GM10847 (cell line): ENCODE data around the gene PDE1A.

Experiments used
- POLR2A ChIP-seq: IDR thresholded peaks from 2 replicates; pipeline ENCODE4 v1.6.1; 2011; ENCODE audit not compliant: insufficient read length; ENCODE audit errors: extremely low read depth

PDE1A gene

DNA sequence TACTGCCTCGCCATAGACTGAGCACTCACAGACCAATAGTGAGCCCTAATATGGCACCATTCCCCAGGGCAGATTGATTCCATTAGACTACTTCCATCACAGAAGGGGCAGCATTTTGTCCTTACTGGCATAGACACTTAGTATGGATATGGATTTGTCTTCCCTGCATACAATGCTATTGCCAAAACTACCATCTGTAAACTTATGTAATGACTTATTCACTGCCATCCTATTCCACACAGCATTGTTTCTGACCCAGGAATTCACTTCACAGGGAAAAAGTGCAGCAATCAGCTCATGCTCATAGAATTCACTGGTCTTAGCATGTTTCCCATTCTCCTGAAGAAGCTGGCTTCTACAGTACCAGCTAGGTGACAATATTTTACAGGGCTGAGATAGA, 262.1 kb downstream of the PDE1A start:
- TF ChIP-seq POLR2A: no peak

- no peak for TF ChIP-seq POLR2A
These were observed 263.0 kb downstream of the PDE1A start for GRCh38 chr2:182163878-182164277.

GRCh38 chr2:182148344-182148743, 278.5 kb downstream of the PDE1A start:
- no peak for TF ChIP-seq POLR2A

DNA sequence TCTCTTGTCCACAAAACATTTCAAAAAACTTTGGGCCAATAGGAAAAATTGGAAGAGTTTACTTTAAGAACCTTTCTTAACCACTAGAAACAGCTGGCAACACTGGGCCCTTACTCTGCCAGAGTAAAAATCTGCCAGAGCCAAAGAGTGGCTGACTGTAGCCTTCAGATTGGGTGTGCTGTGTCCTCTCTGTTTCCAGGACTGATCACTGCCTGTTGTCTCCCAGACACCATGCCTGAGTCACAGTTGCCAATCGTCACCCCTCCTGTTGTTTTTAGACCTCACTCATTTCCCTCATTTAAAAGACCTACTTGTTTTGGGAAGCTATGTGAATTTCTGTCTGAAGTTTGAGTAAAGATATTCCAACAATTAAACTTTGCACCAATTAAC, 282.1 kb downstream of the PDE1A start:
- no peak for TF ChIP-seq POLR2A

GRCh38 chr2:182144041-182144775, 282.6 kb downstream of the PDE1A start:
- TF ChIP-seq POLR2A: no peak

GRCh38 chr2:182142062-182142461, 284.8 kb downstream of the PDE1A start:
- no peak for TF ChIP-seq POLR2A

DNA sequence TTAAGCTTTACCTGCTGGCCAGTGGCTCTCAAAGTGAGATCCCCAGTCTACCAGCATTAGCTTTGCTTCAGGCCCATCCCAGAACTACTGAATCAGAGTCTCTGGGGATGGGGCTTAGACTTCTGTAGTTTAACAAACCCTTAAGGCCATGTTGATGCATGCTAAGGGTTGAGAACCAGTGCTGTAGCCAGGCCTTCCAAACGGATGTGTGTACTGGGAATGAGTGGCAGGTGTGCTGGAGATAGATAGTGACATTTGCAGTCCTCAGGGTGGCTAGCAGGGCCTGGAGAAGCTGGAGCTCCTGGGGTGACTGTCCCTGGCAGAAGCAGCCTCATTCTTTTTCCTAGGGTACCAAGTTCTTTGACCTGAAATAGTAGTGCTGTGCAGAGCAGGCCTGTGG, 292.6 kb downstream of the PDE1A start:
- no peak for TF ChIP-seq POLR2A

DNA sequence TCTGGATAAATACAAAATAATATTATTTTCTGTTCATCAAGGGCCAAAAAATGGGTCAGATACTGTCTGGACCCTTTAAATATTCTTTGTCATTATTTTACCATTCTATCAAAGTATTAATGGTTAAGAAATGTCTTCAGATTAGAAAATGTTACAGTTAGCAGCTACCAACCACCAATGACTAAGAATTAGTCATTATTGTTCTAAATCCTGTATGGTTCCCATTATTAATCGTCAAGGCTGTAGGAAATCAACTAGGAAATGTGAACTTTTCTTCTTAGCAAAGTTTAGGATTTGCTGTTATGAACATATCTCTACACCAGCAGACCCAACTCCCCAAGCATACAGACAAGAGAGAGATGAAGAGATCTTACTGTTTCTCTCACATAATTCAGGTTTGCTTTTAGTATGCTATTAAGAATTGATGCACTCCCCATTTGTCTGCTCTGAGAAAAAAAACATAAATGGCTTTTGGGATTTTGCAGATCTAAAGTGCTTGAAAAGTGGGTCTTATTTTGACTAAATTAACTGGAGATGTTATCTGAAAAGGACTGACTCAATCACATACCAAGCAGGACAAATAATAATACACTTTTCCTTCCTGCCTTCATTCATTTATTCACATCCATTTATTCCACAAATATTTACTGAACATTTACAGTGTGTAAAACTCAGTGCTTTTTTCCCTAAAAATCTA, 293.5 kb downstream of the PDE1A start:
- no peak for TF ChIP-seq POLR2A

DNA sequence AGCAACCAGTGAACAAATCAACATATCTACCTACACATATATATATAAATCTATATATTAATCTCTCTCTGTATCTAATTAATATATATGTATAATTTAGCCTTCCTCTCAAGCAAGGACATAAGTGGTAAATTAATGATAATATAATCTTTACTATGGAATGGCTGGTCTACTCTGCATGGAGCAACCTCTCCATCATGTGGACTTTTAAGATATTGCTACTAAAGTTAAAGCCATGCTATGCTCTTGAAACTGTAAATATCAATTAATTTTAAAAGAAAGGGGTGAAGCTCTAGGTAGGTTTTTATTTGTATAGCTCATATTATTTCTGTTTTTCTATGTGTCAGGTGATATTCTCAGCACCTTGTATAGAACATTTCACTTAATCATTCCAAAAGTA, 294.2 kb downstream of the PDE1A start:
- TF ChIP-seq POLR2A: no peak

- TF ChIP-seq POLR2A: no peak
These were observed 297.8 kb downstream of the PDE1A start for GRCh38 chr2:182128821-182129707.

- no peak for TF ChIP-seq POLR2A
These were observed 309.6 kb downstream of the PDE1A start for GRCh38 chr2:182117196-182117595.

DNA sequence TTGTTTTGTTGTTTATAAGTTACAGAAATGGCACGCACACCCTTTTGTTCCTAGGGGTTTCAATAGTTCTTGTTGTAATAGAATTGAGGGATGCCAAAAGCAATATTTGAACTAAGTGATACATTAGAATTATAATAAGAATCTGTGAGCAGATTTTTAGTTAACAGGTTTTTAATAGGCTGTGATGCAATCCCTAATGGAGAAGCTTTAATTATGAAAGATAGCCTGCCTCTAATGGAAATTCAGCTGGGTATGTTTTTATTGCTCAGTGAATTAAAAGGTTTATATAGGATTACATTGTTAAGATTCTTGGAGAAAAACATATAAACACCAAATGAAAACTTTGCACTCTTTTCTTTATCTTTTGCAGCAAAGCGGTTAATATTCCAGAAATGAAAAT, 310.1 kb downstream of the PDE1A start:
- TF ChIP-seq POLR2A: no peak

DNA sequence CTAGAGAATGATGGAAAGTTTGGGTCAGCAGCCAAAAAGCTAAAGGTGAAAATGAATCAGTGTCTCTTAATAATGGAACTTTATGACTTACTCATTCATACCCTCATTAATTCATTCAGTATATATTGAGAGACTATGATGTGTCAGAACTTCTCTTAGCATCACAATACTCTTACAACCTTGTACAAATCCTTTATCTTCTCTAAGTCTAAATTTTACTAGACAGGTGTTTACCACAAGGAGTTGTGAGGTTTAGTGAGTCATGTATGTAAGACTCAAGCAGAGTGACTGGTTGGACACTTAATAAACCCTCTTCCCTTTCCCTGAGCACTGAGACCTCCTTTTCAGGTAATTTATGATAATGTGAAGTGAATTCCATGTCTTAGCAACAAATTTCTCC, 311.6 kb downstream of the PDE1A start:
- TF ChIP-seq POLR2A: no peak

- TF ChIP-seq POLR2A: no peak
These were observed 313.5 kb downstream of the PDE1A start for GRCh38 chr2:182113334-182113733.

GRCh38 chr2:182110347-182110746, 316.5 kb downstream of the PDE1A start:
- no peak for TF ChIP-seq POLR2A

GRCh38 chr2:182103526-182103925, 323.3 kb downstream of the PDE1A start:
- TF ChIP-seq POLR2A: no peak
